HG03457 (cell line): ENCODE data around the gene TMEM269.

Experiments used
- ATAC-seq: cut with Tn5 transposase; IDR thresholded peaks from one replicate; pipeline ENCODE4 v1.9.1; 2021; ENCODE audit warnings: moderate number of reproducible peaks; ENCODE audit not compliant: unreplicated experiment

The TMEM269 gene

DNA sequence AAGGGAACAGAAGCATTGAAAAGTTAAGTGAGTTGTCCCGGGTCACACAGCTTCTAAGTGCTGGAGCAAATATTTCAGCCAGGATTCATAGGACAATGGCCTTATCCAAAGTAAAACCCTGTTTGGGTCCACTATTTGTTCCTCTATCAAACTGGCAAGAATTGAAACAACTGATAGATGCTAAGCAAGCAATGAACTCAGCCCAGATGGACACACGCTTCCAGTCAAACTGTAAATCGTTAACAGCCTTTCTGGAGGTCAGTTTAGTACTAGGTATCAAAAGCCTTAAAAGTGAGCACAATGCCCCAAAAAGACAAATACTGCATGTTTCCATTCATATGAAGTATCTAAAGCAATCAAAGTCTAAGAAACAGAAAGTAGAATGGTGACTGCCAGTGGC is 33.2 kb downstream of the TMEM269 start:
- ATAC-seq: no peak

GRCh38 chr1:42820813-42821212 is 36.0 kb downstream of the TMEM269 start:
- ATAC-seq: no peak

- no peak for ATAC-seq
These were observed 36.9 kb downstream of the TMEM269 start for GRCh38 chr1:42821690-42822089.

- no peak for ATAC-seq
These were observed 38.1 kb downstream of the TMEM269 start for GRCh38 chr1:42822800-42823392.

DNA sequence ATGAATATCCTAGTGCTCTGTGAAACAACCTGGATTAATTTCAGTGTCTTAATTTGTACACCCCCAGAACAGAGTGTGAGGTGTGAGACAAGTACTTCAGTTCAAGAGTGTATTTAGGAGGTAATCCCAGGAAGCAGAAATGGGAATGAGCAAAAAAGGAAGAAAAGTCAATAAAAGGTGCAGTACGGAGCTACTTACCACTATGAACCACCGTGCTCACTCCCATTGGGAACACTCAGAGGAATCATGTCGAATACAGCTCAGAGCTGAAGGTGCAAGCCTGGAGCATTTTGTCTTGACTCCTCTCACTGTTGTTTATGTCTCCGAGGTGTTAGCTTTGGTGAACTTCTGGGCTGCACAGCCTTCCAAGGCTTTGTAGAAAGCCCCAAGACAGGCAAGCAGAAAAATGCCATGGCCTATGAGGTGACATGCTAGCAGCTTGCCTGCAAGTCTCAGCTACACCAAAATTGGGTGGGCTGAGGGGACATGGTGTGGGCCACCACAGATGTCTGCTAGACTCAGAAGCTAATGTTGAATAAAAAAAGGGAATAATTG is 39.8 kb downstream of the TMEM269 start:
- no peak for ATAC-seq

GRCh38 chr1:42825036-42825851 is 40.5 kb downstream of the TMEM269 start:
- no peak for ATAC-seq

- ATAC-seq: no peak
These were observed 45.8 kb downstream of the TMEM269 start for GRCh38 chr1:42830631-42831030.

DNA sequence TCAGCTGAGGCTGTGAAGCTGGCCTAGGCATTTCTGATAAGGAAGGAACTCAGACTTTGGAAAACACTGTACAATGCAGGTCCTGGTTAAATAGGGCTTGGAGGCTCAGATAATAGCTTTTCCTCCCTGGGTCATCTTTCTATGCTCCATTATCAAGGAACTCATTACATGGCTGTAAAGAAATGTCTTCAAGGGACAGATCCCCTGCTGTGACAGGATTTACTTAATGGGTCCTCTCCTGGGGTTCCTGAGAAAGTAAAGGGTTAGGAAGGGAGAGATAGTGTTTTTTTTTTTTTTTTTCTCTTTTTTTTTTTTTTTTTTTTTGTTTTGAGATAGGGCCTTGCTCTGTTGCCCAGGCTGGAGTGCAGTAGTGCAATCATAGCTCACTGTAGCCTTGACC is 46.5 kb downstream of the TMEM269 start:
- ATAC-seq: no peak

- ATAC-seq: no peak
These were observed 48.0 kb downstream of the TMEM269 start for GRCh38 chr1:42832641-42833240.

- ATAC-seq: no peak
These were observed 49.2 kb downstream of the TMEM269 start for GRCh38 chr1:42833981-42834380.

GRCh38 chr1:42834803-42835202 is 50.0 kb downstream of the TMEM269 start:
- no peak for ATAC-seq

DNA sequence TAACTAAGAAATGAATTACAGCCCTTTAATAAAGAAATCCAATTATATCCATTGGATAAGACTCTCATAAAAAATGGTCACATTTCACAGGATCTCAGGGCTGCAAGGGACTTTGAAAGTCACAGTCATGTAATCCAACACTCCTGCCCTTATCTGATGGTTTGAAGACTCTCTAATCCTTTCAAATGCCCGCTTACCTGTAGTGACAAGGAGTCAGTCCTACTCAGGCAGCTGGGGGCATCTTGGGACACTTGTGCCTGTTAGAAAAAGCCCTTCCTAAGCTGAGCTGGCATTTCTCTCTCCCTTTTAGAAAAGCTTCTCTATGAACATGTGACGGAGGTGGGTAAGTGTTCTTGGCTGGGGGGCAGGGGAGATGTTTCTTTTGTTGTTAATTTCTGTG is 50.6 kb downstream of the TMEM269 start:
- ATAC-seq: no peak

- no peak for ATAC-seq
These were observed 52.9 kb downstream of the TMEM269 start for GRCh38 chr1:42837709-42838108.

DNA sequence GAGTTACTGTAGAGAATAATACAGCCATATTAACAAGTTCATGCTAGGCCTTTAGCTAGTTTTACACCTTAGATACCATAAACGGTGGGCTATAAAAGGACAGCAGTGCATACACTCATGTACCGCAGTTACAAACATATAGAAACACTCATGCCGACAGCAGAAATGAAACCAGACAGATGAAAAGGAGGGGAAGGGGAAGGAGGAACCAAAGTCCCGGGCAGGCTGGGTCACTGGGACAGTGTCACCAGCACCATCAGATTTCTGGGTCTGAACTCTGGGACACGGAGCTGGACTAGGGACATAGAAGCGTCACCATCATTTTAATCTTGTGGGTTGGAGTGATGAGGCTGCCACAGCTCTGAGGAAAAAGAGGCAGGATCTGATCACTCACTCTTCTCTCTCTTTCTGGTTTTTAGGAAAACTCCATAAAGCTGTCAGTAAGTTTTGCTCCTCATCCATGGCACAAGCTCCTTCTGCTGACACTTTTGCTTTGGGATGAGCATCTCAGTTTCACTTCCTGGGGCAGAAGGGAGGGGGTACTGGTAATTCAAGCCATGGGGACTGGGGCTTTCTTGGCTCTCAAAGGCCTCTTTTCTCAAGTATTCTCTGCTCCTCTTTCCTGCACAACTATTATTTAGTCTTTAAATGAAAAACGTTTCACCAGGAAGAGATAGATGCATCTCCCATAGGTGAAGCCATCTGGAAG is 53.8 kb downstream of the TMEM269 start:
- ATAC-seq: no peak

DNA sequence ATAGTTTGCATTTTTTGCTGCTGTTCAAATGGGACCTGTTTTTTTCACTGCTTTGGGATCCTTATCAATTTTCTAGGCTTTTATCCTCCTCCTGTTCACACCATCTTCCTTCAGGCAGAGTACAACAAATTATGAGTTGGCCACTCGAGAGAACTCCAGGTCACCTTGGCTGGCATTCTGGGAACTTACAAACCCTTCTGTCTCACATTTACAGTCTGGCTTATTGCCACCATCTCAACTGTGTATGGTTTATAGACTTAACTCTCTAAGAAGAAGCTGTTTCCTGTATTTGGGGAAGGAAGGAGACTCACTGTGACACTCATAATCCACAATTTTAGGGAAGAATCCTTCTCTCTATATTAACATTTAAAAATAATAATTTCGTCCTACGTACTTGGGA is 56.2 kb downstream of the TMEM269 start:
- ATAC-seq: no peak

DNA sequence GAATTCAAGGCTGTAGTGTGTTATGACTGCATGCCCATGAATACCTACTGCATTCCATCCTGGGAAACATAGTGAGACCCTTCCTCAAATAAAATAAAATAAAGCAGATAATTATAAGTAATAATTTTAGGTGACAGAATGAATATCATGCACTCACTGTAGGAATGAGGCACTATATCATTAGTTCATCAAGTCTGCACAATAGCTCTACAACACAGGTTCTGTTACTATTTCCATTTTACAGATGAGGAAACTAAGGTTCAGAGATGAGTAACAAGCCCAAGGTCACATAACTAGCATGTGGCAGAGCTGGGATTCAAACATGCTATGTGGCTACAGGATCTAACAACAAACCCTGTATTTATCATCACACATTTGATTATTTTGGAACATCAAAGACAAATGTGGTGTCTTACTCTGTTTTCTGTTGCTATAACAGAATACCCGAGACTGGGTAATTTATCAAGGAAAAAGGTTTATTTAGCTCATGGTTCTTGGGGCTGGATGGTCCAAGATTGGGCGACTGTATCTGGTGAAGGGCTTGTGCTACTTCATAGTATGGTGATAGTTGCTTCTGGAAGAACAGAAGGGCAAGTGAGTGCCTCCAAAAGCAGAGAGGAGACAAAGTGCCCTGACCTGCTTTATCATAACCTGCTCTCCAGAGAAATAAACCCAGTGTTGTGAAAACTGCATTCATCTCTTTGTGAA is 56.8 kb downstream of the TMEM269 start:
- ATAC-seq: no peak

GRCh38 chr1:42844592-42845140 is 59.9 kb downstream of the TMEM269 start:
- no peak for ATAC-seq

- ATAC-seq: no peak
These were observed 60.4 kb downstream of the TMEM269 start for GRCh38 chr1:42845193-42845592.

GRCh38 chr1:42845866-42846256 is 61.1 kb downstream of the TMEM269 start:
- ATAC-seq: no peak
